K562 (cell line): Measurements from ENCODE around the gene TXLNB. TPM values are rescaled to one million over a fixed set of nuclear protein-coding genes. Genes with fewer than 3 reads are reported as not detected.

ENCODE experiments used
- BHLHE40 ChIP-seq: IDR thresholded peaks from 2 replicates; pipeline ENCODE4 v1.6.1; 2011; ENCODE audit warnings: low read length, improper control_type of control experiment
- CCNT2 ChIP-seq: IDR thresholded peaks from 2 replicates; pipeline ENCODE4 v1.6.1; 2011; ENCODE audit warnings: borderline replicate concordance, low read depth, mild to moderate bottlenecking, moderate library complexity, mixed read lengths, low read length; ENCODE audit not compliant: insufficient read length; ENCODE audit errors: extremely low read depth
- DNMT1 ChIP-seq: fragments of 450-650 bp; IDR thresholded peaks from 2 replicates; pipeline ENCODE4 v1.6.1; 2016; ENCODE audit warnings: antibody characterized with exemption, mild to moderate bottlenecking
- ETV1 ChIP-seq: fragments of 450-650 bp; conservative IDR thresholded peaks from 2 replicates; pipeline ENCODE4 v1.6.1; 2016; ENCODE audit warnings: missing genetic modification characterization, control low read depth, low read depth, missing compliant biosample characterization
- GABPA ChIP-seq: fragments of 200-800 bp; sonication (Bioruptor generic); conservative IDR thresholded peaks from 2 replicates; pipeline ENCODE4 v1.6.1; 2016; ENCODE audit warnings: low read depth, missing genetic modification characterization, missing compliant biosample characterization
- HNRNPH1 ChIP-seq: fragments of 200-400 bp; formaldehyde crosslinking; optimal IDR thresholded peaks from 2 replicates; pipeline ENCODE3; 2017; ENCODE audit warnings: low read depth, mild to moderate bottlenecking, low read length, moderate library complexity
- JUNB ChIP-seq: fragments of 450-650 bp; formaldehyde crosslinking; conservative IDR thresholded peaks from 2 replicates; pipeline ENCODE4 v1.4.0; 2020; ENCODE audit warnings: mild to moderate bottlenecking
- L3MBTL2 ChIP-seq: fragments of 450-650 bp; IDR thresholded peaks from 2 replicates; pipeline ENCODE4 v1.6.1; 2016; ENCODE audit warnings: mild to moderate bottlenecking, moderate library complexity
- LARP7 ChIP-seq: fragments of 450-650 bp; IDR thresholded peaks from 2 replicates; pipeline ENCODE4 v1.6.1; 2016
- MED1 ChIP-seq: sonication (generic); formaldehyde crosslinking; IDR thresholded peaks from 2 replicates; pipeline ENCODE4 v1.8.1; 2023; ENCODE audit warnings: missing genetic modification reagents, borderline replicate concordance
- MEF2D ChIP-seq: conservative IDR thresholded peaks from 2 replicates; pipeline ENCODE4 v1.6.1; 2016; ENCODE audit warnings: low read depth, missing genetic modification characterization, missing compliant biosample characterization
- RNF2 ChIP-seq: sonication (generic); IDR thresholded peaks from 2 replicates; pipeline ENCODE4 v1.6.1; 2016
- SRSF9 ChIP-seq: fragments of 200-400 bp; formaldehyde crosslinking; IDR thresholded peaks from 2 replicates; pipeline ENCODE4 v1.6.1; 2017; ENCODE audit warnings: low read depth, low read length, borderline replicate concordance
- WHSC1 ChIP-seq: IDR thresholded peaks from one replicate; pipeline ENCODE4 v1.6.1; 2012; ENCODE audit warnings: low read length, control low read depth, inconsistent platforms
- polyA plus RNA-seq, 8 experiments: library from polyadenylated mRNA; depleted of rRNA in 4 of 8; stranded (reverse) in 5 of 8; unstranded in 3 of 8; fragments of >200 nt; fragmentation: Nextera tagmentation in 2 of 8; fragmentation: Illumina TruSeq in 1 of 8; extraction: Ambion mirVana in 2 of 8; extraction: Trizol in 1 of 8; gene quantifications; 2 replicates each; pipeline versions ENCODE4 v1.2.1 to v1.2.3, GENCODE V29; 2011 to 2014; ENCODE audit warnings: inconsistent platforms in 1 of 8, missing spikeins in 1 of 8
- total RNA-seq, 7 experiments: library from RNA; depleted of rRNA in 6 of 7; stranded (reverse); fragments of >200 nt in 6 of 7; fragmentation: Illumina TruSeq in 2 of 7; extraction: Trizol in 2 of 7; gene quantifications; 2 replicates each; pipeline versions ENCODE4 v1.2.1 to v1.2.3, GENCODE V29; 2011 to 2021; ENCODE audit warnings: low replicate concordance in 1 of 7
- TF ChIP-seq, protein P1 (sequence below): fragments of 450-650 bp; IDR thresholded peaks from 2 replicates; pipeline ENCODE4 v1.6.1; 2016; ENCODE audit warnings: mild to moderate bottlenecking, moderate library complexity
- TF ChIP-seq, protein P2 (sequence below), 2 experiments: IDR thresholded peaks; 2 replicates each; pipeline ENCODE4 v1.6.1; 2011; ENCODE audit warnings: borderline replicate concordance in 1 of 2, control low read depth in 1 of 2, low read depth in 1 of 2, low read length in 1 of 2, mild to moderate bottlenecking in 1 of 2, mixed read lengths in 1 of 2, moderate library complexity in 1 of 2; ENCODE audit not compliant: insufficient read depth in 1 of 2, insufficient read length in 1 of 2, poor library complexity in 1 of 2, severe bottlenecking in 1 of 2; ENCODE audit errors: extremely low read depth in 1 of 2

The TXLNB gene
- total and polyA plus RNA-seq, 9 of the 15 experiments (the other 6 are each of a cell fraction or from before 2014, with no cell fraction given), result not detected

DNA sequence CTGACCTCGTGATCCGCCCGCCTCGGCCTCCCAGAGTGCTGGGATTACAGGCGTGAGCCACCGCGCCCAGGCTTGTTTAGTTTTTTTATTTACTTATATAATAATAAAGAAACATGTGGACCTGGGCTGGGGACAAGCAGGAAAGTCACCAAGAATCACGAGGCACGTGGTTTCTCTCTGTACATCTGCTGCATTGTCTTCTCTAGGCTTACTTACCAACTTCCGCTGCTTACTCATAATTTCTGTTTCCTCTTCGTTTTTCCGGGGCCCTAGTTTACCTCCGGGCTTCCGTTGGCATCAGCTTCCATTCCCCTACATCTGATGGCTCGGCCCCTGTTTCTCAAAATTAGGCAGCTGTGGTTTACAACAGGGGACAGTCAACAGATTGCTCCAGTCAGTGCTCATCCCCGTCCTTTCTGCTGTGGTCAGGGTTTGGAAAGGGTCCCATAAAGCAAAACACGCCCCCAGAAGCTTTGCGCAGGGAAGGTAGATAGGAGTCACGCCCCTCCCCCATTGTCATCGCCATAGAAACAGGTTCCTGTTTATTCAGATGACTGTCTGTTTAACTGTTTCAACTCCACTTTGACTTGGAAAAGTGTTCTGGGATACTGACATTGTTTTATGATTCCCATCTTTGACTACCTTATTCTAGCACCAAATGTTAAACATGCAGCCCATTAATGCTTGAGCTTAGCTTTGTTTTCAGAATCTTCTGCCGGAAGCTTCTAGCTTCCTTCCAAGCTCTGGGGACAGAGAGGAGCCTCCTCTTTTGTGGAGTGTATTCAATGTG is 31.9 kb upstream of the TXLNB start (continued):
- peak; percentile 32; the same call in 1 of the 2 replicates for TF ChIP-seq L3MBTL2
- TF ChIP-seq DNMT1, result no peak
- TF ChIP-seq, protein P1, sequence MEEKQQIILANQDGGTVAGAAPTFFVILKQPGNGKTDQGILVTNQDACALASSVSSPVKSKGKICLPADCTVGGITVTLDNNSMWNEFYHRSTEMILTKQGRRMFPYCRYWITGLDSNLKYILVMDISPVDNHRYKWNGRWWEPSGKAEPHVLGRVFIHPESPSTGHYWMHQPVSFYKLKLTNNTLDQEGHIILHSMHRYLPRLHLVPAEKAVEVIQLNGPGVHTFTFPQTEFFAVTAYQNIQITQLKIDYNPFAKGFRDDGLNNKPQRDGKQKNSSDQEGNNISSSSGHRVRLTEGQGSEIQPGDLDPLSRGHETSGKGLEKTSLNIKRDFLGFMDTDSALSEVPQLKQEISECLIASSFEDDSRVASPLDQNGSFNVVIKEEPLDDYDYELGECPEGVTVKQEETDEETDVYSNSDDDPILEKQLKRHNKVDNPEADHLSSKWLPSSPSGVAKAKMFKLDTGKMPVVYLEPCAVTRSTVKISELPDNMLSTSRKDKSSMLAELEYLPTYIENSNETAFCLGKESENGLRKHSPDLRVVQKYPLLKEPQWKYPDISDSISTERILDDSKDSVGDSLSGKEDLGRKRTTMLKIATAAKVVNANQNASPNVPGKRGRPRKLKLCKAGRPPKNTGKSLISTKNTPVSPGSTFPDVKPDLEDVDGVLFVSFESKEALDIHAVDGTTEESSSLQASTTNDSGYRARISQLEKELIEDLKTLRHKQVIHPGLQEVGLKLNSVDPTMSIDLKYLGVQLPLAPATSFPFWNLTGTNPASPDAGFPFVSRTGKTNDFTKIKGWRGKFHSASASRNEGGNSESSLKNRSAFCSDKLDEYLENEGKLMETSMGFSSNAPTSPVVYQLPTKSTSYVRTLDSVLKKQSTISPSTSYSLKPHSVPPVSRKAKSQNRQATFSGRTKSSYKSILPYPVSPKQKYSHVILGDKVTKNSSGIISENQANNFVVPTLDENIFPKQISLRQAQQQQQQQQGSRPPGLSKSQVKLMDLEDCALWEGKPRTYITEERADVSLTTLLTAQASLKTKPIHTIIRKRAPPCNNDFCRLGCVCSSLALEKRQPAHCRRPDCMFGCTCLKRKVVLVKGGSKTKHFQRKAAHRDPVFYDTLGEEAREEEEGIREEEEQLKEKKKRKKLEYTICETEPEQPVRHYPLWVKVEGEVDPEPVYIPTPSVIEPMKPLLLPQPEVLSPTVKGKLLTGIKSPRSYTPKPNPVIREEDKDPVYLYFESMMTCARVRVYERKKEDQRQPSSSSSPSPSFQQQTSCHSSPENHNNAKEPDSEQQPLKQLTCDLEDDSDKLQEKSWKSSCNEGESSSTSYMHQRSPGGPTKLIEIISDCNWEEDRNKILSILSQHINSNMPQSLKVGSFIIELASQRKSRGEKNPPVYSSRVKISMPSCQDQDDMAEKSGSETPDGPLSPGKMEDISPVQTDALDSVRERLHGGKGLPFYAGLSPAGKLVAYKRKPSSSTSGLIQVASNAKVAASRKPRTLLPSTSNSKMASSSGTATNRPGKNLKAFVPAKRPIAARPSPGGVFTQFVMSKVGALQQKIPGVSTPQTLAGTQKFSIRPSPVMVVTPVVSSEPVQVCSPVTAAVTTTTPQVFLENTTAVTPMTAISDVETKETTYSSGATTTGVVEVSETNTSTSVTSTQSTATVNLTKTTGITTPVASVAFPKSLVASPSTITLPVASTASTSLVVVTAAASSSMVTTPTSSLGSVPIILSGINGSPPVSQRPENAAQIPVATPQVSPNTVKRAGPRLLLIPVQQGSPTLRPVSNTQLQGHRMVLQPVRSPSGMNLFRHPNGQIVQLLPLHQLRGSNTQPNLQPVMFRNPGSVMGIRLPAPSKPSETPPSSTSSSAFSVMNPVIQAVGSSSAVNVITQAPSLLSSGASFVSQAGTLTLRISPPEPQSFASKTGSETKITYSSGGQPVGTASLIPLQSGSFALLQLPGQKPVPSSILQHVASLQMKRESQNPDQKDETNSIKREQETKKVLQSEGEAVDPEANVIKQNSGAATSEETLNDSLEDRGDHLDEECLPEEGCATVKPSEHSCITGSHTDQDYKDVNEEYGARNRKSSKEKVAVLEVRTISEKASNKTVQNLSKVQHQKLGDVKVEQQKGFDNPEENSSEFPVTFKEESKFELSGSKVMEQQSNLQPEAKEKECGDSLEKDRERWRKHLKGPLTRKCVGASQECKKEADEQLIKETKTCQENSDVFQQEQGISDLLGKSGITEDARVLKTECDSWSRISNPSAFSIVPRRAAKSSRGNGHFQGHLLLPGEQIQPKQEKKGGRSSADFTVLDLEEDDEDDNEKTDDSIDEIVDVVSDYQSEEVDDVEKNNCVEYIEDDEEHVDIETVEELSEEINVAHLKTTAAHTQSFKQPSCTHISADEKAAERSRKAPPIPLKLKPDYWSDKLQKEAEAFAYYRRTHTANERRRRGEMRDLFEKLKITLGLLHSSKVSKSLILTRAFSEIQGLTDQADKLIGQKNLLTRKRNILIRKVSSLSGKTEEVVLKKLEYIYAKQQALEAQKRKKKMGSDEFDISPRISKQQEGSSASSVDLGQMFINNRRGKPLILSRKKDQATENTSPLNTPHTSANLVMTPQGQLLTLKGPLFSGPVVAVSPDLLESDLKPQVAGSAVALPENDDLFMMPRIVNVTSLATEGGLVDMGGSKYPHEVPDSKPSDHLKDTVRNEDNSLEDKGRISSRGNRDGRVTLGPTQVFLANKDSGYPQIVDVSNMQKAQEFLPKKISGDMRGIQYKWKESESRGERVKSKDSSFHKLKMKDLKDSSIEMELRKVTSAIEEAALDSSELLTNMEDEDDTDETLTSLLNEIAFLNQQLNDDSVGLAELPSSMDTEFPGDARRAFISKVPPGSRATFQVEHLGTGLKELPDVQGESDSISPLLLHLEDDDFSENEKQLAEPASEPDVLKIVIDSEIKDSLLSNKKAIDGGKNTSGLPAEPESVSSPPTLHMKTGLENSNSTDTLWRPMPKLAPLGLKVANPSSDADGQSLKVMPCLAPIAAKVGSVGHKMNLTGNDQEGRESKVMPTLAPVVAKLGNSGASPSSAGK, result peak; percentile 43
- TF ChIP-seq, protein P2, sequence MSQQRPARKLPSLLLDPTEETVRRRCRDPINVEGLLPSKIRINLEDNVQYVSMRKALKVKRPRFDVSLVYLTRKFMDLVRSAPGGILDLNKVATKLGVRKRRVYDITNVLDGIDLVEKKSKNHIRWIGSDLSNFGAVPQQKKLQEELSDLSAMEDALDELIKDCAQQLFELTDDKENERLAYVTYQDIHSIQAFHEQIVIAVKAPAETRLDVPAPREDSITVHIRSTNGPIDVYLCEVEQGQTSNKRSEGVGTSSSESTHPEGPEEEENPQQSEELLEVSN (IDR thresholded peaks at IDR 0.05; ENCODE audit: borderline replicate concordance in 1 of 2, extremely low read depth in 1 of 2, insufficient read depth in 1 of 2, insufficient read length in 1 of 2, low read depth in 1 of 2, low read length in 1 of 2, poor library complexity in 1 of 2, severe bottlenecking in 1 of 2), result no peak
- TF ChIP-seq CCNT2, result no peak
- no peak for TF ChIP-seq LARP7
- no peak for TF ChIP-seq BHLHE40
- TF ChIP-seq RNF2, result no peak
- peak; percentile 63 for TF ChIP-seq ETV1
- no peak for TF ChIP-seq WHSC1
- TF ChIP-seq MED1 (CRISPR knock-in tag), result no peak
- no peak for TF ChIP-seq MEF2D
- no peak for TF ChIP-seq HNRNPH1
- no peak for TF ChIP-seq SRSF9
- no peak for TF ChIP-seq JUNB (CRISPR knock-in tag)
- peak; percentile 69 for TF ChIP-seq GABPA (tag)
